AG09309 (cell line): ENCODE measurements around the gene JPH2.
A peak's percentile ranks its signal among the peaks of the same experiment; 100 is the strongest.

Source experiments
- DNase-seq: peaks from one replicate; pipeline ENCODE4 v3.0.0-alpha.2; 2010; ENCODE audit warnings: low read depth
- H3K4me3 ChIP-seq: 2 replicates; pipeline ENCODE4 v1.5.1; 2011; ENCODE audit warnings: mild to moderate bottlenecking, low read depth, low read length, moderate library complexity; ENCODE audit not compliant: control insufficient read depth
- CTCF ChIP-seq: IDR thresholded peaks from 2 replicates; pipeline ENCODE4 v1.5.1; 2011; ENCODE audit warnings: mild to moderate bottlenecking, low read depth, low read length, inconsistent platforms; ENCODE audit not compliant: insufficient read depth, control insufficient read depth; ENCODE audit errors: missing control alignments

JPH2 gene

DNA sequence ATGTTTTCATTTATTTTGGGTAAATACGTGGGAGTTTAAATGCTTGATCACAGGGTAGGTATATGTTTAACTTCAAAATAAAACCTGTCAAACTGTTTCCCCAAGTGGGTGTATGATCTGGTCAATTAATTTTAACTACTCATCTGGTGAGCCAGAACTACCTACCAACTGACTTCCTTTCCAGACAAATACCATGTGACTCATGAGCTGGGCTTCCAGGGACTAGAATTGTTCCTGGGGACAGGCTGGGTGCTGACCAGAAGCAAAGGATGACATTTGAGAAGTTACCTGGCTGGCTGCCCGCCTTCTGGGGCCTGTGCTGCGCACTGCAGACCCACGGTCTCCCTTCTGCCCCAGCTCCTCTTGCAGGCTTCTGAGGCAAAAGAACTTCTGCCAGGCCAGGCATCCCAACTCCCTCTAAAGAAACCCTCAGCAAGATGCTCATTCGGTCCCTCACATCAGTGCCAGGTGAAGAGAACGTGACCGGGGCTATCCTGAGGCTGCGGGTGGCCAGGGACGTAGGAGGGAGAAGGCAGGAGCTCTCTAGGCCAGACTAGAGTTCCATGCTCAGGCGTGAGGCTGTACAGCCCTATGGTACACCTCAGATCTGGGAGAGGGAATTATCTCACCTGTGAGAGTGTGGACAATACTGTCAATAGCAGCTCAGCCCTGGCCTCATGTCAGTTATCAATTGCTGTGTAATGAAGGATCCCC, 103.6 kb downstream of the JPH2 start:
- DNase-seq: no peak
- no peak overlapping the region for H3K4me3 ChIP-seq
- no peak for TF ChIP-seq CTCF

GRCh38 chr20:44081888-44082287, 105.1 kb downstream of the JPH2 start:
- H3K4me3 ChIP-seq: no peak overlapping the region
- TF ChIP-seq CTCF: no peak
- DNase-seq: no peak

GRCh38 chr20:44081476-44081875, 105.5 kb downstream of the JPH2 start:
- no peak for TF ChIP-seq CTCF
- H3K4me3 ChIP-seq: no peak overlapping the region
- no peak for DNase-seq

DNA sequence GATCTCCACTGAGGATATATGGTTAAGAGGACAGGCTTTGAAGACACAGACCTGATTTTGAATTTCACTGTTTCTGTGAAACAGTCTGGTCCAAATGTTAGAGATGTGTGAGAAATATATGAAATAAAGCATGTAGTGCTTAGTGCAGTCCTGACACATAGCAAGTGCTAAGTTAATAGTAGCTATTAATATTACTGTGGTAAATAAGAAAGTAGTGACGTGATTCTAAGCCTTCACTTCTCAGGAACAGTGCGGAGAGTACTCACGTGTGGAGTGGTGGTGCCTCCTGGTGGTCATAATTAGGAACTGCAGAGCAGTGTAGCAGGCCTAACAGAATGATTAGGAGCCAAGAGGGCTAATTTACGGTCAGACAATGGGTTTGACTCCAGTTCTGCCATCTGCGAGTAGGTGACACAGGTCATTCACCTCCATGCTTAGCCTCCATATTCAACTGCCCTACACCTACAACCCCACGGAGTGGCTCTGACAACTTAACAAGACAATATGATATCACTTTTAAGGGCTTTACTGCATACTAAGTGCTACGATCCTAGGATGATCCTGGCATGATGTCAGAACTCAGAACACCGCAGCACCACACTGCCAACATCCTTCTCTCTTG, 106.2 kb downstream of the JPH2 start:
- peak; percentile 92 for TF ChIP-seq CTCF
- DNase-seq: no peak
- no peak overlapping the region for H3K4me3 ChIP-seq

DNA sequence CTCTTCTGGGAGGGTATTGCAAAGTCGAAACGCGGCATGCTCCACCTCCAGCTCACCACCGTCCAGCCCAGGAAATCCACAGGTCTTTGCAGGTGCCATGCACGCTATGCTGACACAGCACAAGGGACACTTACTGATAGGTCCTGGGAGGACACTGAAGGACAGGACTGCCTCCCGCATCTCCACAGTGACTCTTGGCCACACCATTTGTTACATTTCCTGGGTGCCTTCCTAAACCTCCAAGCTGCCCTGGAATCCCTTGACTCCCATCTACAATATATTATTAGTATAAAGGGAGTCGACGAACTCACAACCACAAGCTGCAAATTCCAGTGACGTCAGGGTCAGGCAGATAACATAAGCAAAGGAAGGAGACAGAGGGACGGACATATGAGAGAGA, 106.9 kb downstream of the JPH2 start:
- H3K4me3 ChIP-seq: no peak overlapping the region
- no peak for TF ChIP-seq CTCF
- no peak for DNase-seq

GRCh38 chr20:44079291-44079690, 107.7 kb downstream of the JPH2 start:
- no peak for DNase-seq

More at GRCh38 chr20:44079291-44079690, 107.7 kb downstream of the JPH2 start:
- TF ChIP-seq CTCF: no peak
- no peak overlapping the region for H3K4me3 ChIP-seq
